T-helper 1 cell (primary cell): ENCODE measurements around the gene SSUH2.
A peak's percentile ranks its signal among the peaks of the same experiment; 100 is the strongest.

Source experiments
- DNase-seq, 5 donors: peaks; one replicate each; pipeline ENCODE4 v3.0.0-alpha.2; 2012 to 2020

The SSUH2 gene

DNA sequence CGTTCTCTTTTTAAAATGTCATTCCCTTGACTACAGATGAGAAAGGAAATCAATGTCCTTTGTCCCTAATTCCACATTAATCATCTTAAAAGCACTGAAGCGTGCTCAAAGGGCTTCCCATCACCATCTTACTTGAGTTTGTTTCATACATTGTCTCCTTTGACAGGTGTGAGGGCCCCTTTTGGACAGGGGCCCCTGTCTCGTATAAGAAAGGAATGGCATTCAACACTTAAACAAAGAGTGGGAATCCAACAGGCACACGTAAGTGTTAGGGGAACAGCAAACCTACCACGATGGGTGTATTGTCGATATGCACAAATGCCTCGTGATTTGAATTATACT lies 5.0 kb downstream of the SSUH2 start:
- no peak for DNase-seq

DNA sequence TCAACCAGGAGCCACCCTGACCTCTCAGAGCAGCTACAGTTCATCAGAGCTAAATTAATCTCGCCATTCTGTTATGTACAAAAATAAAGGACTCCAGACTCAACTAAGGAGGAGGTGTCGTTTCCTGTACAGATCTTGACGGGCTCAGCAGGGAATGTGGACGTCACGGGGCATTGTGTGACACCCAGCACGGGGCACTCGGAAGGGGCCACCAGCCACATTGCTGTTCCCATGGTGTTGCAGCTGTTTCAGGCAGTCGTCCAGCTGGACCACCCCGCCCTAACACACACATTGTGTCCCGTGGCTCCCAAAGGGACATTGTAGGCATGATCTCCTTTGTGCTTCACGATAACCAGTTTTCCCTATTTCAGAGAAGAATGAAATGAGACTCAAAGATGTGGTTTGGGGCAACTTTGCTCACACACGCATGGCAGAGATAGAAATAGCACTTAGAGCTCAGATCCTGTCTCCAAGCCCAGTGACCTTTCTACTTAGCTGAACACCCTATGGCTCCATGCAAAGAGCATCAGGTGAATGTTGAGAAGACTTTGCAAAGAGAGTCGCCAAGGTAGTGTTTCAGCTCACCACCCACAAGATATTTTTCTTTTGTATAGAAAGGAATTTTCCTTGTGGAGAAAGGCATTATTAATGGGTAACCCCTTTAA lies 5.5 kb downstream of the SSUH2 start:
- no peak for DNase-seq

DNA sequence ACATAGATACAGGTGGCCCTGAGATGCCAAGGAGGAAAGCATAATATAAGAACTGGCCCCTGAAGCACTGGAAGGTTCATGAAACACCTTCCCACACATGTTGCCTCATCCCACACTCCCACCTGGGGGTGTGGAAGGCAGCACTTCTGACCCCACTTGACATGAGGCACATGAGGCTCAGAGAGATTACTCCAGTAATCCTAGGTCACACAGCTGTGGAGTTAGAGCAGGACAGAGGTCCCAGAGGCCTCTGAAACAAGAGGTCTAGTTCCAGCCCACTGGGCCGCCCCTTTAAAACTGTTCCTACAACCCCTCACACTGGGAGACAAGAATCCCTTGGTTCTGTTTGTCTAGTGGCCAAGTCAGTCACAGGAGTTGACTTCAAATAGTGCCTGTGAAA lies 7.2 kb downstream of the SSUH2 start:
- DNase-seq: no peak

DNA sequence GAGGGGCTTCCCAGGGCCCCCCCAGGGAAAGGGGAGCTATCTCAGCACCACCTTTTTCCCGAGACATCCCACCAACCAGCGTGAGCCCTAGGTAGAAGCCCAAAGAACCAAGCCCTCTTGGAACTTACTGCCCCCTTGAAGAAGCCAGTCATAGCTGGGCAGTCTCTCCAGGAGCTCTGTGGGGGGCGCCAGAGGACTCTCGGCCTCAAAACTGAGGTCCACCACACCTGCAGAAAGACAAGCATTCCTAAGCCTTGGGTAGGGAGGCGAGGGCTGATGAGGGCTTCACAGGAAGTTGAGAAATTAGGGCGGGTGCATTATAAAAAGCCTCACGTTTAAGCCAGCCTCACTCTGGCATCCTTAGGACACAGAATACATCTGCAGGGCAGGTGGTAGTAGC lies 9.0 kb downstream of the SSUH2 start:
- no peak for DNase-seq

DNA sequence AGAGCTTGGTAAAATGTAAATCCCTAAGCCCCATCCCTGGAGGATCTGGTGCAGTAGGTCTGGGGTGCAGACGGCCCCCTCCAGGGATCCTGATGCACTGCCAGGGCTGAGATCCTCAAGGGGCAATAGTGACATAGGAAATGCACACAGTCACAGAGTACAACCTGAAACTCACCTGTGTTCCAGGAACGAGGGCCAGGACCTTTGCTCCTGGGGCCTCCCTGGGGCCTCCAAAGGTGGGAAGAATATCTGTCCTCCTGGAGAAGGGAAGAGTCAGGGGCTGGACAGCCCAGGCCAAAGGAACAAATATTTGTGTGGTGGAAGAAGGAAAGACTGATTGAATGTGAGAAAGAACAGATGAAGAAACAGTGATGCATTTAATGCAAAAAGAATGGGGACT lies 9.5 kb downstream of the SSUH2 start:
- no peak for DNase-seq

DNA sequence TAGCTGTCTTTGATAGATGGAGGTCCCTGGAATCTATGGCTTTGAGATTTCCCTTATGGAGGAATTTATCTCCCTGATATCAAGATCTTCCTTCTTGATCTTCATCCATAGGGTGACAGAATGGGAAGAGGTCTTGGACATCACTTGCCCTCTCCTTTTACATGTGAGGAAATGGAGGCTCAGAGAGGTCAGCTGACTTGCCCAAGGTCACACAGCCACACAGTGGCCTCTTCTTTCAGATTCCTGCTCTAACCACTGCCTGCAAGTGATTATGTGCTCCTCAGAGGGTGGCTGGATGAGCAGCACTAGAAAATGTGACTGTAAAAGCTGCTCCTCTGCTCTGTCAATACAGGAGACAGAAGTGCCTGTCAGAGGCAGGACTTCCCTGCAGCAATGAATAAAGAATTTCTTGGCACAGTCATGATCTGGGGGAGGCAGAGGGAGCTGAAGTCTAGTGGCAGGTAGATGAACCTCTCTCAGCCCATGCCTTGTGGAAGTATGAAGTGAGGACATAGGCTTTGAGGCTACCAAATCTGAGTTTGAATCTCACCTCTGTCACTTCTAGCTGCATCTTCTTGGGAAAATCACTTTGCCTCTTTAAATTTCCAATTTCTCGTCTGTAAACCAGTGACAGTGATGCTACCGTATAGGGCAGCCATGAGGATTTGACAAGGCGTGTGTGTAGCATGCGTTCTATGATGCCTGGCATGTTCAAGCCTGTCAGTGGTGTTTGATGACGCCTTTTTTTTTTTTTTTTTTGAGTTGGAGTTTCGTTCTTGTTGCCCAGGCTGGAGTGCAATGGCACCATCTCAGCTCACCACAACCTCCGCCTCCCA lies 12.0 kb downstream of the SSUH2 start:
- no peak for DNase-seq

DNA sequence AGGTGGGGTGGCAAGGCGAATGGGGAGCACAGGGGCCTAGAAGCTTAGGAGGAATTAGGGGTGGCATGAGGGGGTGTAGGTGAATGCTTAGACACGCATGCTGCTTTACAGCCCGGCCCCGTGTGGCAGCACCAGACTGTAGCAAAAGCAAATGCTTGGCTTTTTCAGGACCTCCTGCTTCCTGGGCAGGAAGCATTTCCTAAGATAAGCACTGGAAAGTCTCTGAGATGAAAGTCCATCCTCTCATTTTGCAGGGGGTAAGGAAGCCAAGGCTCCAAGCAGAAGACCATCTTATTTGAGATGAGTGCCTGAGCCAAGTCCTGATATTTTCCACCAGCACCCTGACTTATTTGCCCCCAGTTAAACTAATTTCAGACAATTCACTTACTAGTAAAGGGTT lies 12.9 kb downstream of the SSUH2 start:
- no peak for DNase-seq

DNA sequence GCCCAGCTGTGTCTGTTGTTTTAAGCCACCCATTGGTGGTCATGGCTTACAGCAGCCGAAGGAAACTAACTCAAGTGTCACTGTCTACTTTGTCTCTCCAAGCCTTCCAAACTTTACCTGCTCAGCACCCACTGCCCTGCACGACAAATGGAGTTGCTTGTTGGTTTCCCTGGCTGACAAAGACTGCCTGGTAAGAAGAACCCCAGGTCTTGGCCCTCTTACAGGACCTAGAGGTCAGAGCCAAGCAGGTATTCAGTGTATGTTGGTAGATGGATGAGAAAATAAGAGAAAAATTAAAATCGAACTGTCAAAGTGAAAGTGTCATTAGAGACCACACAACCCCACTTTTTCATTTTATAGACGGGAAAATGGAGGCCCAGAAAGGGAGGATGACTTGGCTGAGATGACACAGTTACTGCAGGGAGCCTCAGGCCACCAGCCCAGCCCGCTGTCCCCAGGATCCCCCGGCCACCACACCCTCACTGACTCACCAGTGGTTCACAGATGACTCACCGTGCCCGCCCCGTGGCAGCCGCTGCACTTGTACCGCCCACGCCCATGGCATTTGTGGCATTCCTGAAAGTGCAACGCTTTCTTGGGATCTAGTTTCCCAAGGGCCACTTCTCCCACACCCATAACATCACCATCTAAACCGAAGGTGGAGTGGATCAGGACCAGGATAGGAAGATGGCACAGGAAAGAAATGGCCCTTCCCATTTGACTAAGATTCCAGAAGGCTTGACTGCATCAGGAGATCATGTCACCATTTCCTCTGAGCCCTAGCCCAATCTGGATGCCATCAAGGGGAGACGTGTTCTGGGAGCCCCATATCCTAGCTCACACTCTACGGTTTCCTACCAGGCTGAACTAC lies 15.2 kb downstream of the SSUH2 start:
- peak in 2 of 5 donors; percentile 1 to 16 for DNase-seq

DNA sequence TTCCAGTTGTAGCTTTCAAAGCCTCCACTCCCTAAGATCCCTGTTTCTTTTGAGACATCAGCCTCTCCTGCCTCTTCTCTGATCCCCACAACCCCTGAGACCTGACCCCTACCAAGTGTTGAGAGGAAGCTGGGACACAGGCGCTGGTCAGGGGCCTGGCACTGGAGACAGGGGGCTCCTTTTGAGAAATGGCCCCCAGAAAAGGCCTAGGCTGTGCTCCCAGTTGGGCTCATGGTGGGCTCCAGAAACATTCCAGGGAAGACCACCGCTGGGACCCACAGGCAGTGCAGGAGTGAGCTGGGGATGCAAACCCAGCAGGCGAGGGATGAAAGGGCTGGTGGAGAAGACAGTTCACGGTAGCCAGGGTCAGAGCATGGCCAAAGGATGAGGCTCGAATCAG lies 16.6 kb downstream of the SSUH2 start:
- DNase-seq: no peak

DNA sequence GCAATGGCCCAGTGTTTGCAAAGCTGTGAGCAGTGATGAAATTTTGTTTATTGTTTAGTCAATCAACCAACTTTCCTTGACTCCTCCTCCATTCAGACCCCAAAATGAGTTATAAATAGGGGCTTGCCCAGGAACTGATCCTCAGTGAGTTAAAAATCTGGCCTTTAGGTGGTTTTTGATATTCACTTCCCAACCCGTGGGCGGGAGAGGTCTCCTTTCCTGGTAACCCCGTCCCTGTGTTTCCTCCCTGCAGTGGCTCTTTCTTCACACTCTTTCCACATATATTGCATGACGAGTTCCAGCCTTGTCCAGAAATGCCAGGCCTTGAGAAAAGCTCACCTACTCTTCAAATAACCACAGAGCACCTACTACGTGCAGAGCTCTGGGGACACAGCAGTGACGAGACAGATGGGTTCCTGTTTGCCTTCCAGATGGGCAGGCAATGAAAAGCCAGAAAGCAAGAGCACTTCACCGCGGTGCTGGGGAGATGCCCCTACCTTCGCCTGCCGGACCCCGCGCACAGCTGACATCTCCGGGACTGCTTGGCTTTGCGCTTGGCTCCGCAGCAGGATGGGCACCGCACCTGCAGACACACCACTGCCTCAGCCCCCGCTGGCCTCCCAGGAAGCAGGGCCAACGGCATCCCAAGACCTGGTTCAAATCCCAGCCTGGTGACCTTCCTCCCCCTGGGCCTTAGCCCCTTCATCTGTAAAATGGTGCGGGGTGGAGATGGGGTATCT lies 17.2 kb downstream of the SSUH2 start:
- no peak for DNase-seq

DNA sequence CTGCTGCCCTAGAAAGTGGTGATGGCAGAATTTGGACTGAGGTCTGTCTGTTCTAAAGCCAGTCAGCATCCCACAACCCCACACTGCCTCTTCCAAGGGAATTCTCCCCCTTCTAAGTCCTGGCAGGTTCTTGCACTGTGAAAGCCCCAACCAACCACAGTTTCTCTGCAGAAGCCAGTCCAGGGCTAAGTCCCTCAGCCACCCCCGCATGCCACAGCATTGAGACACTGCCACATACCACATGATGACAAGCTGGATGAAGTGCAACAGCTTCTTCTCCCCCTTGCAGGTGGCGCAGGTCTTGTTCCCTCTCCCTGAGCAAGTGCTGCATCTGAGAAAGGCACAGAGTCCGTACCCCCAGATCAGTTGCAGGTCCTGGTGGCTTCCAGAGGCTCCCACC lies 18.6 kb downstream of the SSUH2 start:
- DNase-seq: no peak

DNA sequence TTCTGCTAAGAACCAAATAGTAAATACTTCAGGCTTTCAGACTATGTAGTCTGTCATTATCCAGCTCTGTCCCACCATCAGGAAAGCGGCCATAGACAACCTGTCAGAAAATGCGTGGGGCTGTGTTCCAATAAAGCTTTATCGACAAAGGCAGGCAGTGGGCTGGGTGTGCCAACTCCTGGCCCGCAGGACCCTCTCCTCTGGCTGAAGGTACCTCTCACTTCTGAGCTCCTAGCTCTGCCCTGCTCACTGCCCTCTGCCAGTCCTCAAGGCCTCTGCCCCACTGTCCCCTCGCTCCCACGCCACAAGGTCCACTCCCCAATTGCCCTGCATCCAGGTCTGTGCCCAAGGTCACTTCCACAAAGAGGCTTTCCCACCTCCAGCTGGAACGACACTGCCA lies 20.0 kb downstream of the SSUH2 start:
- DNase-seq: no peak

DNA sequence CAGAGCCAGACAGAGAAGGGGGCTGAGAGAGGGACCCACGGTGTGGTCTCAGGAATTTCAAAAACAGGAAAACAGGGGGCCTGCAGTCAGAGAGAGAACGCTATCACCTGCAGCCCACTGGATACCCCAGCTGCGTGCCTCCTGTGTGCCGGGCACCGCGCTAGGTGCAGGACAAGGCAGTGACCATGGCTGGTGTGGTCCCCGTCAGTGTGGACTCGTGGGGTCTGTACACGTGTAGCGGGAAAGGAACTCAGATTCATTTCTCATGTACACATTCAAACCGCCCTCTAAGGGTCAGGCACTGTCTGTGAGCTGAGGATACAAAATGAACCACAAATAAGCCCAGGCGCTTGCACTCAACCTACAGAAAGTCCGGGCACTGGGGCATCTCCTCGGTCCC lies 20.9 kb downstream of the SSUH2 start:
- no peak for DNase-seq

DNA sequence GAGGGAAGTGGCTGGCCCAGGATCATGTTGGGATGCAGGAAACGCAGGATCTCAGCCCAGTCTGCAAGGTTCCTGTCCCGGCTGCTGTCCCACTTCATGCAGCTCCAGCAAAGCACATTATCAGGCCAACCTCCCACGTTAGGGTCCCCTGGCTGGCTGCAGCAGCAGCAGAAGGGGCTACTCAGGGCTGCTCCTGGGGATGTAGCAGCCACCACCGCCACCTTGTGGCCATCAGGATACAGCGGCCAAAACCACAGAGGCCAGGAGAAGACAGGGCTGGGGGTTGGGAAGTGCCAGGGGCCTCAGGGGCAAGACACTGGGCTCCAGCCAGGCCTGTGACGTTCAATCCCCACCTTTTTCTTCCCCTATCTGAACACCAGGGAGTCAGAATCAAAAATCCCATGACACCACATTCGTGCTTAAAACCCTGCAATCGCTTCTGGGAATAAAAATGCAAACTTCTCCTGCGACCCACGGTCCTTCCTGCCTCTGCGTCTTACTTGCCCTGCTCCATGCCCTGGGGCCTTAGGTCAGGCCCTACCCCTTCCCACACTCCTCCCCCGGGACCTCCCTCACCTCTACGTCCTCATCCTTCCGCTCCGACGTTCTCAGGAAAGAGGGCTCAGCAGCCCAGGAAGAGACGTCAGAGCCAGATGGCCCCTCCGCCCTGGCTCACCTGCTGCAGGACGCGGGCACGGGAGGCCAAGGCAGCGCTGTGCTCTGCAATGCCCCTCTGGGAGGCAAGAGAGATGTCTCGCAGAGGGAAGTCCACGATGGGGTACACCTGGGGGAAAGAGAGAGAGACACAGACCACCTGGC lies 21.5 kb downstream of the SSUH2 start:
- DNase-seq: peak in 2 of 5 donors; percentile 13 to 28

DNA sequence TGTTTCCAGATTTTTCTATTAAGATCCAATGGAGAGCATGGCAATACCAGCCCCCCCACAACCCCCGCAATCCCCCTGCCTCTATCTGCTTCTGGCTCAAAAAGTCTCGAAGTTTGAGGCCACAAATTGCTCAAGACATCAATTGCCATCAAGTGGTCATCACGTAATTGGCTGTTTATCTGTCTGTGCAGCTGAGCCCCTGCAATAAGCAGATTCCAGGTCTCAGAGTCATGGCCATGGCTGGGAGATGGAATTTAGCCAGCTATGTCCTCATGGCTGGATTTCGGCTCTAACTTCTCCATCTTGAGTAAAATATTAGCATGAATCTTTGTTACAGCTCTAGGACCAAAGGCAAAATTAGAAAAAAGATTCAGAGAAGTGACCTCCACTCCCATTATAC lies 22.7 kb downstream of the SSUH2 start:
- DNase-seq: no peak

DNA sequence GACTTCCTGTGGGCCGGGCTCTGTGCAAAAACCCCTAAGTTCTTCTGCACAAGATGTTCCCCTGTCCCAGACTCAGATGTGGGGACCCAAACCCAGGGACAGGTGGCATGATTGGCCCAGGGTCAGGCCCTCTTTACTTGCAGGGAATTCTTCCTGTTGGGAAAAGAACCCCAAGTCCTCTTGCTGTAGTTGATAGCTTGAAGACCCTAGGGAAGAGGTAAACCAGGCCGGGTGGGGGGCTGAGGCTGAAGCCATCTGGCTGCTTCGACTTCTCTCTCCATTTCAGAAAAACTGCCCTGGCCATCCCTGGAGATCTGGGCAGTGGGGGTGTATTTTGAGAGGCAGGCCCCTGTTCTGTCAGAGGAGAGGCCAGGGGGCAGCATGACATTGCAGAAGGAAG lies 23.5 kb downstream of the SSUH2 start:
- DNase-seq: no peak

DNA sequence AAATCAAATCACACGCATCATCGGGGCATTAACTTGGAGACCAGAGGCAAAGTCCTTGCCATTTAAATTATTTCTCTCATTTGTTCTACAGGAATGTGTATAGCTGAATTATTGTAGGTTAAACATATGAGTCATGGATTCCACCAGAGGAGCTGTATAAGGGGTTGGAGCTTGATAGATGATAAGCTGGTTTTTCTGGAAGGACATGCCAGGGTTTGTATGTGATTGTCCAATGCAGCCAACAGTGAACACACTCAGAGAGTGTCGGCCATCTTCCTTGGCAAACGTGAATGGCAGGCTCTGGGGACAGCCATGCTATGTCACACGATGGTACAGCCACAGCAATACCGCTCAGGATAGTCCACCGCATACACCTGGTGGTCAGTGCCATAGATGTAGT lies 25.1 kb downstream of the SSUH2 start:
- DNase-seq: no peak

DNA sequence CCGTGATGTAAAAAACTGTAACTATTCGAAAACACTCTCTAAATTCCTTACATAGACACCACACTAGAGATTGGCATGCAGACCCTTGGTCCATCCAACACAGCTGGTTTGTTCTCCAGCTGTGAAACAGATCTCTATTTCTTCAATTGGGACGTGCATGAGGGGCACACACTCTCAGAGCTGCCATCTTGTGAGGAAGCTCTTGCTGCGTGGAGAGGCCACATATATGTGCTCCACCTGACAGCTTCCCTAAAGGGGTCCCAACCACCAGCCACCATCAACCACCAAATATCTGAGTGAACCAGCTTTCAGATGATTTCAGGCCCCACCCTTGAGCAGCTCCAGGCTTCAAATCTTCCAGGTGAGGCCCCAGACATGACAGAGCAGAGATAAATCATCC lies 25.6 kb downstream of the SSUH2 start:
- DNase-seq: no peak

DNA sequence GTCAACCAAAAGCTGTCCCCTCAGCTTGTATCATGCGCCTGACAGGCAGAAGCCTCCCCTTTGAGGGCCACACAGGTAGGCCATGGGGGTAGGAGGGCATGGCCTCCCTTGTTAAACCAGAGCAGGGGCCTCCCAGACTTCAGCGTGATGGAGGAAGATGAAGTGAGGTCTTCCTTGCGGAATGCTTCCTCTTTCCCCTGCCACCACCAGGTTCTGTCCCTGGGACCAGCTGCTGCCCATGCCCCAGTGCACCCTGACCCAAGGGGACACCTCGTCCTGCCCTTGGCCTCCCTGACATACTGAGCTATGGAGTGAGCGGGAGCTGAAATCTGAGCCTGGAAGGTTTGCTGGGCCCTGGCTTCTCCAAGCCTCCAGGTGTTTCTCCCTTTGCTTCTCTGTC lies 26.7 kb downstream of the SSUH2 start:
- DNase-seq: no peak

DNA sequence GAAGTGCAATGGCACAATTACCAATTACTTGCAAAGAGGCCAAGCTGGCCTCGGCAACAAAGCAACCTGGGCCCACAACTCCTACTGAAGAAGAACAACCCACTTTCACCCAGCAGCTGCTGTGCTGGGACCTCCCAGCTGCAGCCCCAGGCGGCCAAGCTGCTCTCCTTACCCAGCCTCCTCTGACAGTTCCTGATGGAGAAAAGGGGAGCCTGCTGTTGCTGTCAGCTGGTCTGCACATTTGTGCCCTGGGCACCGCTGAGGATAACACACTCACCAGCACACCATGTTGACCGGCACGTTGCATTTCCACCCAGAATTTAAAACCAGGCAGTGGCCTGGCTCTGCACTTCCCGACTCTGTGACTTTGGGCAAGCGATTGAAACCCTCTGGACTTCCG lies 33.6 kb downstream of the SSUH2 start:
- no peak for DNase-seq

DNA sequence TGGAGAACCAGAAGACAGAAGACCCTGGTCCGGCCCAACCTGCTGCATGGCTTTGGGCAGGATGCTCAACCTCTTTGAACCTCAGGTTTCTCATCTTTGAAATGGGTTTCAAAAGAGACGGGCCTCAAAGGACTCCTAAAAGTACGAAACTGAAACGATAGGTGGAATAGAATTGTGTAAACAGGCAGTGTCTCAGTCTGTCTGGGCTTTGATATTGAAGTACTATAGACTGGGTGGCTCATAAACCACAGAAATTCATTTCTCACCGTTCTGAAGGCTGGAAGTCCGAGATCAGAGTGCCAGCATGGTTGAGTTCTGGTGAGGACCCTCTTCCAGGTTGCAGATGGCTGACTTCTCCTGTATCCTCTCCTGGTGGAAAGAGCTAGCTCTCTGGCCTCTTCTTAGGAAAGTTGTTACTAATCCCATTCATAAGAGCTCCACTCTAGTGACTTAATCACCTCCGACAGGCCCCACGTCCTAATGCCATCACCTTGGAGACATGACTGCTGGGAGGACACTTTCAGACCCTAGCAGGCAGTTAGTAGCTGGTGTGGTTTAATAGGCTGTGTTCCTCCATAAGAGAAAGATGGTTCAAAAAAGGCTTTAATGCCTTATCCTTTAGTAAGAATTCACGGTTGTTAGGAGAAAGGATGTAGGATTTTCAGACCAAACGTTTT lies 35.7 kb downstream of the SSUH2 start:
- DNase-seq: no peak
